ENCODE results near the gene CASP9.

GRCh38 chr1:15472587-15472986 lies 51.4 kb downstream of the CASP9 start:
- TF ChIP-seq CTCF (conservative IDR thresholded peaks at IDR 0.05 in 1 of 2, IDR thresholded peaks at IDR 0.05 in 1 of 2; ENCODE audit: extremely low read depth in 1 of 2, insufficient read depth in 1 of 2, low read depth in 1 of 2, low read length in 2 of 2) (no peak), EZH2 (IDR thresholded peaks at IDR 0.05; ENCODE audit: borderline replicate concordance, low read length) (no peak)

All from mammary epithelial cell (primary cell).